Transverse colon (tissue), 4 donors: ENCODE results near the gene NEK3. TPM values are rescaled to one million over a fixed set of nuclear protein-coding genes. Genes with fewer than 3 reads are reported as not detected.
A peak's percentile ranks its signal among the peaks of the same experiment; 100 is the strongest.

ENCODE experiments used
- DNase-seq: peaks from one replicate; pipeline ENCODE4 v3.0.0-alpha.2; 2019
- H3K27ac ChIP-seq, 4 donors: fragments of 200-600 bp; sonication (generic); 2 replicates each; pipeline ENCODE4 v1.5.1; 2016 to 2018; ENCODE audit warnings: inconsistent platforms in 4 of 4
- H3K27me3 ChIP-seq: fragments of 200-600 bp; sonication (generic); 2 replicates; pipeline ENCODE4 v1.5.1; 2017; ENCODE audit warnings: inconsistent platforms
- H3K36me3 ChIP-seq, 4 donors: fragments of 200-600 bp; sonication (generic); 2 replicates each; pipeline ENCODE4 v1.5.1; 2017 to 2019; ENCODE audit warnings: inconsistent platforms in 4 of 4
- H3K4me1 ChIP-seq, 4 donors: fragments of 200-600 bp; sonication (generic); 2 replicates each; pipeline ENCODE4 v1.5.1; 2017 to 2020; ENCODE audit warnings: inconsistent platforms in 4 of 4
- H3K4me3 ChIP-seq, 4 donors: fragments of 200-600 bp; sonication (generic); 1 replicate in 1 of 4; 2 replicates in 3 of 4; pipeline versions ENCODE4 v1.5.1 to v1.6.1; 2017 to 2019; ENCODE audit warnings: inconsistent platforms in 4 of 4
- H3K9me3 ChIP-seq, 2 donors: fragments of 200-600 bp; sonication (generic); 2 replicates each; pipeline ENCODE4 v1.5.1; 2017 to 2019; ENCODE audit warnings: inconsistent platforms in 2 of 2
- EP300 ChIP-seq: sonication (generic); formaldehyde crosslinking; IDR thresholded peaks from one replicate; pipeline ENCODE4 v1.6.1; 2017; ENCODE audit warnings: antibody characterized with exemption, low read depth
- POLR2A ChIP-seq: fragments of 450-650 bp; IDR thresholded peaks from one replicate; pipeline ENCODE4 v1.6.1; 2016; ENCODE audit warnings: antibody characterized with exemption, mild to moderate bottlenecking, moderate library complexity
- POLR2AphosphoS5 ChIP-seq, 3 donors: sonication (generic); formaldehyde crosslinking; IDR thresholded peaks; one replicate each; pipeline ENCODE4 v1.6.1; 2016; ENCODE audit warnings: antibody characterized with exemption in 3 of 3
- WGBS, 2 donors: methylation state at CpG; one replicate each; pipeline ENCODE4 v1.1.5; 2018; ENCODE audit warnings: low coverage in 1 of 2; 5-methylcytosine and 5-hydroxymethylcytosine counted together
- in situ Hi-C, 4 donors: fragments of 200-750 bp; cut with MboI; loops; one replicate each; pipeline versions ENCODE4 v1.15.0 to v1.15.1; 2017; ENCODE audit warnings: low sequenced_read_pairs in 3 of 4, low pct_ligation_motif_present in 1 of 4, low pct_unique_long_range_greater_than_20kb in 1 of 4
- intact Hi-C: fragments of 100-400 bp; cut with DNase I; formaldehyde crosslinking; loops from one replicate; pipeline ENCODE4 v1.15.1; 2023; ENCODE audit warnings: low total_unique reads
- total RNA-seq, 4 donors: library from RNA; depleted of rRNA; stranded (reverse); fragments of >200 nt; gene quantifications; one replicate each; pipeline ENCODE4 v1.1.0, GENCODE V29; 2016
- TF ChIP-seq, protein P1 (sequence below), 5 experiments: fragments of 200-600 bp in 3 of 5; fragments of 450-650 bp in 2 of 5; sonication (generic) in 3 of 5; IDR thresholded peaks; 1 replicate in 2 of 5; 2 replicates in 3 of 5; pipeline ENCODE4 v1.5.1; 2016 to 2017; ENCODE audit warnings: antibody characterized with exemption in 5 of 5, inconsistent platforms in 3 of 5, mild to moderate bottlenecking in 2 of 5, moderate library complexity in 1 of 5

NEK3 gene
- total RNA-seq, 4 donors from 2014 or later: 20.9 to 52.1 (median 25.7) TPM

DNA sequence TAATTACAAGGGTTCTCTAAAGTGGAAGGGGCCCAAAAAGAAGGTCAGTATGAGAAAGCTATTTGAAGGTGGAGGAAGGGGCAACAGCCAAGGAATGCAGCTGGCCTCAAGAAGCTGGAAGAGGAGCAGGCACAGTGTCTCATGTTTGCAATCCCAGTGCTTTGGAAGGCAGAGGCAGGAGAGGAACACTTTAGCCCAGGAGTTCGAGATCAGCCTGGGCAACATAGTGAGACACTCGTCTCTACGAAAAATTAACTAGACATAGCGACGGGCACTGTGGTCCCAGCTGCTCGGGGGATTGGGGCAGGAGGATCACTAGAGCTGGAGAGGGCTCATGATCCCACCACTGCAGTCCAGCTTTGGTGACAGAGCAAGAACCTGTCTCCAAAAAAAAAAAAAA lies 656 bp upstream of the NEK3 start:
- H3K27me3 ChIP-seq: no peaks in the 10 kb centered on the region
- H3K36me3 ChIP-seq: no peaks in the 10 kb centered on the region
- DNase-seq: no peak
- H3K4me3 ChIP-seq: peak overlapping the region in 2 of 4 donors; percentile 76 to 89
- intact Hi-C loops (no loop called here), in situ Hi-C loops (no loop called here)
- H3K27ac ChIP-seq: peak overlapping the region; percentile 88 to 94 (median 92)
- TF ChIP-seq, protein P1, sequence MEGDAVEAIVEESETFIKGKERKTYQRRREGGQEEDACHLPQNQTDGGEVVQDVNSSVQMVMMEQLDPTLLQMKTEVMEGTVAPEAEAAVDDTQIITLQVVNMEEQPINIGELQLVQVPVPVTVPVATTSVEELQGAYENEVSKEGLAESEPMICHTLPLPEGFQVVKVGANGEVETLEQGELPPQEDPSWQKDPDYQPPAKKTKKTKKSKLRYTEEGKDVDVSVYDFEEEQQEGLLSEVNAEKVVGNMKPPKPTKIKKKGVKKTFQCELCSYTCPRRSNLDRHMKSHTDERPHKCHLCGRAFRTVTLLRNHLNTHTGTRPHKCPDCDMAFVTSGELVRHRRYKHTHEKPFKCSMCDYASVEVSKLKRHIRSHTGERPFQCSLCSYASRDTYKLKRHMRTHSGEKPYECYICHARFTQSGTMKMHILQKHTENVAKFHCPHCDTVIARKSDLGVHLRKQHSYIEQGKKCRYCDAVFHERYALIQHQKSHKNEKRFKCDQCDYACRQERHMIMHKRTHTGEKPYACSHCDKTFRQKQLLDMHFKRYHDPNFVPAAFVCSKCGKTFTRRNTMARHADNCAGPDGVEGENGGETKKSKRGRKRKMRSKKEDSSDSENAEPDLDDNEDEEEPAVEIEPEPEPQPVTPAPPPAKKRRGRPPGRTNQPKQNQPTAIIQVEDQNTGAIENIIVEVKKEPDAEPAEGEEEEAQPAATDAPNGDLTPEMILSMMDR (IDR thresholded peaks at IDR 0.05): no peak
- no peak for TF ChIP-seq POLR2AphosphoS5 (IDR thresholded peaks at IDR 0.05)
- no peak for TF ChIP-seq EP300
- TF ChIP-seq POLR2A: no peak
- WGBS, 2 donors: 83 to 94% methylated on average over 1 to 6 of the region's 6 CpGs
- H3K9me3 ChIP-seq: no peaks in the 10 kb centered on the region
- H3K4me1 ChIP-seq: peaks cover 4 to 79% (median 46%) of the 10 kb centered on the region in 4 donors

DNA sequence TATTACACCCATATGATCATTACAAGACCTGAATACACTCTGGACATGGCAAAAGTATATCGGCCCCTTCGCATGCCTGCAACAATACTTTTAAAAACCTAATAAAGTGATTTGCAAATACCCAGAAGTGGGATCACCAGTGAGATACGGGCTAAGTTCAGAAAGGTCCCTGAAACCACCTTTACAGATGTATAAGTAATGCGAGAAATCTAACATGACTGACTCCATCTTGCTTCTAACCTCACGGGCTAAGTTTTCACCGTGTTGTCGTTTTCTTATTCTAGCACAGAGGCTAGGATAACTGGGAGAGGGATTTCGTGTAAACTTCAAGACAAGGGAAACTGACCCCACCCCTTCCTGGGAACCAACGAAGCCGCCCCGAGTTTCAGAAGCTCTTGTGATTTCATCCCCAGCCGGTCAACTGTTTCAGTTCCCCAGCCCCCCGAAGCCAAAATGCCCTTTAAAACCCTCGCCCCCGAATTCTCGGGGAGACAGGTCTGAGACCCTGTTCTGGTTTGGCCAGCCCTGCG lies 703 bp downstream of the NEK3 start:
- Histone ChIP-seq H3K9me3 (no peaks in the 10 kb centered on the region), H3K27me3 (no peaks in the 10 kb centered on the region), H3K4me1 (peaks cover 4 to 78% (median 46%) of the 10 kb centered on the region in 4 donors), H3K27ac (peak overlapping the region; percentile 88 to 94 (median 92)), H3K4me3 (peak overlapping the region; percentile 63 to 90 (median 82)), H3K36me3 (no peaks in the 10 kb centered on the region)
- intact Hi-C loops: no loop called here
- DNase-seq: peak; percentile 54
- TF ChIP-seq, protein P1 (IDR thresholded peaks at IDR 0.05): no peak
- peak in 1 of 3 donors; percentile 32 for TF ChIP-seq POLR2AphosphoS5 (IDR thresholded peaks at IDR 0.05)
- WGBS, 2 donors: 11 to 18% methylated on average over 7 to 17 of the region's 17 CpGs
- in situ Hi-C loops: no loop called here

DNA sequence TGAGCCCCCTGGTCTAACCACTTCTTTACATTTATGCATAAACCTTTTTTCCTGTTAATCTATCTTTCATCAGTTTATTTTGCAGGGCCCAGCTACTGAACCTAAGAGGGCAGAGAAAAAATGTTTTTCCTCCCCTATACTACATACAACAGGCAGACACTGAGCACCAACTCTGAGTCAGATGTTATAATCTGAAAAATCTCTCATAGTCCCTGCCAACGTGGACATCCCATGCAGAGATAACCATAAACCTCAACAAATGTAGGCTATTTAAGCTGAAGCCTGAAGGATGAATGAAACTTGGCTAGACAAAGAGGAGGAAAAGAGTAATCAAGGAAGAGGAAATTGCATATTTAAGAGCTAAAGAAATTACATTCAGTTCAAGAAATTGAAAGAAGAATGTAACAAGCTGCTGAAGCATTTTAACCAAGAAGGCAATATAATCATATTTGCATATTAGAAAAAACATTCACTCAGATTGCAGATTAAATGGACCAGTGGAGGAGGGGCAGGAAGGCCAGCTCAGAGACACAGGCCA lies 2.6 kb downstream of the NEK3 start:
- no peak for DNase-seq
- Histone ChIP-seq H3K4me3 (no peak overlapping the region), H3K27ac (peak overlapping the region; percentile 45 to 92 (median 62)), H3K36me3 (peaks cover 0 to 4% (median 0%) of the 10 kb centered on the region in 4 donors), H3K4me1 (peaks cover 4 to 63% (median 34%) of the 10 kb centered on the region in 4 donors), H3K9me3 (no peaks in the 10 kb centered on the region), H3K27me3 (no peaks in the 10 kb centered on the region)
- in situ Hi-C loops (no loop called here), intact Hi-C loops (no loop called here)
- TF ChIP-seq, protein P1 (IDR thresholded peaks at IDR 0.05): no peak
- TF ChIP-seq POLR2AphosphoS5 (IDR thresholded peaks at IDR 0.05) (no peak), EP300 (no peak), POLR2A (no peak)
- 11 to 17% methylated on average over 1 of the region's 1 CpG for WGBS, 2 donors

DNA sequence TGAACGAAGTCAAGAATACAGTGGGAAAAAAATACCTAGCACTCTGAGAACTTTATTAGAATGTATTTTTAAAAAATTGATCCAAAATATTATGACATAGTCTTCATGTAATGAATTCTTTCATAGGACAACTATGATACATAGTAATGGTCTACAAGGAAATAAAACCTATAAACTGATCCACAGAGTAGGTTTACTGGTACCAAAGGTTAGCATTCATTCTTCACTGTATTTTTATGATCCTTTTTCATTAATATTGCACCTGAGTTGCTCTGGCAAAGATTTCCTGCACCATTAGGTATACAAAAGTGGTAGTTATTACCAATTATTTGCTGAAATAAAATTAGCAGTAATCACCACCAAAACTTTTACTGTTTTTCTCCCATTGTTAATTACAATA lies 4.2 kb downstream of the NEK3 start:
- in situ Hi-C loops (no loop called here), intact Hi-C loops (no loop called here)
- H3K36me3 ChIP-seq: peaks cover 0 to 14% (median 5%) of the 10 kb centered on the region in 4 donors
- no peak for DNase-seq
- no peak overlapping the region for H3K4me3 ChIP-seq
- H3K27me3 ChIP-seq: no peaks in the 10 kb centered on the region
- TF ChIP-seq POLR2AphosphoS5 (IDR thresholded peaks at IDR 0.05) (no peak), POLR2A (no peak), EP300 (no peak)
- TF ChIP-seq, protein P1 (IDR thresholded peaks at IDR 0.05): no peak
- H3K9me3 ChIP-seq: no peaks in the 10 kb centered on the region
- H3K27ac ChIP-seq: peak overlapping the region; percentile 12 to 92 (median 48)
- 91% methylated on average over 1 of the region's 1 CpG; no CpG with 5 or more reads in 1 of the 2 donors for WGBS, 2 donors
- H3K4me1 ChIP-seq: peaks cover 4 to 47% (median 28%) of the 10 kb centered on the region in 4 donors
